ENCODE measurements around the gene SCARF2. TPM values are rescaled to one million over a fixed set of nuclear protein-coding genes. Genes with fewer than 3 reads are reported as not detected.

The SCARF2 gene
- total RNA-seq, 4 donors from 2014 or later = 1.1 to 6.9 (median 2.4) TPM

DNA sequence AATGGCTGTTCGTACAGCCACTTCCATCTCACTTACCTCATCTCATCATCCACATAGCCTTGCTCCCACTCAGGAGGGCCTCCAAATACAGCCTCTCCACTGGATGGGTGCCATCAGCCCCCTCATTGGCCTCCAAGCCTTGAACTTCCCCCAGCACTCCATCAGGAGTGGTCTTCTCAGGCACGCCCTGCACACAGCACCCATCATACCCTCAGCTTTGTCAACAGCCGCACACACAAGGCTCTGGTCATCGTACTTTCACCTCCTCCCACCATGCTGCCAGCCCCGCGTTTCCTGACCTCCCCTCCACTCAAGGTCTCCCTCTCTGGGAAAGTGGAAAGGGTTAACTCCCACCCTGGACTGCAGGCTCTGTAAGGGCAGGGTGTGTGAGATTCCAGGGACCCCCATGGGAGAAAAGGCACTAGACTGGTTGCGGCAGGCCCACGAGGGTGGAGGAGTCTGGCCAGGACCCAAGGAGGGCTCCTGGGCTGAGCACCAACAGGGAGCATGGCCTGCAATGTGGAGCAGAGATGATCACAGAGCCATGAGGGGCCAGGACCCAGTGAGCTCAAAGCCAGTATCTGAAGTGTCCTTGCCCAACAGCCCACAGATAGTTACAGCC is 21.0 kb upstream of the SCARF2 start:
- WGBS, 2 donors = 84 to 86% methylated on average over 5 to 6 of the region's 8 CpGs
- no peaks in the 10 kb centered on the region for H3K27me3 ChIP-seq
- intact Hi-C loops (cut with DNase I) = loop anchor here (5.0 kb wide), 1 partner anchor 36 kb away; no protein-coding TSS in a partner anchor
- H3K9me3 ChIP-seq = no peaks in the 10 kb centered on the region
- no peak overlapping the region for H3K27ac ChIP-seq
- H3K4me3 ChIP-seq = no peak overlapping the region
- DNase-seq = no peak
- peaks cover 0 to 37% (median 0%) of the 10 kb centered on the region in 3 donors for H3K36me3 ChIP-seq
- TF ChIP-seq, protein P1, sequence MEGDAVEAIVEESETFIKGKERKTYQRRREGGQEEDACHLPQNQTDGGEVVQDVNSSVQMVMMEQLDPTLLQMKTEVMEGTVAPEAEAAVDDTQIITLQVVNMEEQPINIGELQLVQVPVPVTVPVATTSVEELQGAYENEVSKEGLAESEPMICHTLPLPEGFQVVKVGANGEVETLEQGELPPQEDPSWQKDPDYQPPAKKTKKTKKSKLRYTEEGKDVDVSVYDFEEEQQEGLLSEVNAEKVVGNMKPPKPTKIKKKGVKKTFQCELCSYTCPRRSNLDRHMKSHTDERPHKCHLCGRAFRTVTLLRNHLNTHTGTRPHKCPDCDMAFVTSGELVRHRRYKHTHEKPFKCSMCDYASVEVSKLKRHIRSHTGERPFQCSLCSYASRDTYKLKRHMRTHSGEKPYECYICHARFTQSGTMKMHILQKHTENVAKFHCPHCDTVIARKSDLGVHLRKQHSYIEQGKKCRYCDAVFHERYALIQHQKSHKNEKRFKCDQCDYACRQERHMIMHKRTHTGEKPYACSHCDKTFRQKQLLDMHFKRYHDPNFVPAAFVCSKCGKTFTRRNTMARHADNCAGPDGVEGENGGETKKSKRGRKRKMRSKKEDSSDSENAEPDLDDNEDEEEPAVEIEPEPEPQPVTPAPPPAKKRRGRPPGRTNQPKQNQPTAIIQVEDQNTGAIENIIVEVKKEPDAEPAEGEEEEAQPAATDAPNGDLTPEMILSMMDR (IDR thresholded peaks at IDR 0.05) = no peak
- TF ChIP-seq POLR2A (IDR thresholded peaks at IDR 0.05) = no peak
- H3K4me1 ChIP-seq = peaks cover 0 to 16% (median 6%) of the 10 kb centered on the region in 3 donors

DNA sequence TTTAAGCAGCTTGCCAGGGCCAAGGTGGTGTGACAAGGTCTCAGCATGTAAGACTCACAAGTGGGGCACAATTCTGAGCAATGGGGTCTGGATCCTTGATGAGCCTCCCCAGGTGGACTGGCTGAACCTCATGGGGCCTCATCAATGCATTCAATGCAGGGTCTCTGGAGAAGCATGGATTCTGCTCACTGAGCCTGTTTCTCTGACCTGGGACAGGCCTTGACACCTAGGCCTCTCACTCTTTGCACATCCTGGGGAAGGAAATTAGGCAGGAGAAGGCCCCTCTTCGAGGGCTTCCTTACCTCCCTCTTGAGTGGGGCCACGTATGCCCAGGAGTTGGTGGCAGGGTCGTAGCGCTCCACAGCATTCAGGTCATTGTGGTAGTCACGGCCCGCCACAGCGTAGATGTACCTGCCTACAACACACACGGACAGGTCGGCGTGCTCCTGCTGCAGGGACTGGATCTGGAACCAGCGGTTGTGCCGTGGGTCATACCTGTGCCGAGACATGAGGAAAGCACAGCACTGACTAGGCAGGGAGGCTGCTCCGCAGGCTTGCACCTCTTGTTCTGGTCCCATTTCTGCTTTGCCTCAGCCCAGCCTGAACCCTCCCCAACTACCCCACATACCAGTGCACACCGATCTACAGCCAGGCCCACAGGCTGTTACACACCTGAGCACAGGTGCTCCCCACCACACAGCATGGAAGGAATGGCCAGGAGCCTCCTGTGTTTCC is 20.0 kb upstream of the SCARF2 start:
- TF ChIP-seq, protein P1 (IDR thresholded peaks at IDR 0.05) = no peak
- TF ChIP-seq POLR2A (IDR thresholded peaks at IDR 0.05) = no peak
- Histone ChIP-seq H3K36me3 (peaks cover 0 to 37% (median 0%) of the 10 kb centered on the region in 3 donors), H3K27me3 (no peaks in the 10 kb centered on the region), H3K9me3 (no peaks in the 10 kb centered on the region), H3K4me1 (peaks cover 0 to 9% (median 0%) of the 10 kb centered on the region in 3 donors), H3K27ac (no peak overlapping the region), H3K4me3 (no peak overlapping the region)
- DNase-seq = no peak
- WGBS, 2 donors = 96 to 98% methylated on average over 3 to 9 of the region's 15 CpGs
- intact Hi-C loops (cut with DNase I) = loop anchor here (5.0 kb wide), 1 partner anchor 35 kb away; no protein-coding TSS in a partner anchor

DNA sequence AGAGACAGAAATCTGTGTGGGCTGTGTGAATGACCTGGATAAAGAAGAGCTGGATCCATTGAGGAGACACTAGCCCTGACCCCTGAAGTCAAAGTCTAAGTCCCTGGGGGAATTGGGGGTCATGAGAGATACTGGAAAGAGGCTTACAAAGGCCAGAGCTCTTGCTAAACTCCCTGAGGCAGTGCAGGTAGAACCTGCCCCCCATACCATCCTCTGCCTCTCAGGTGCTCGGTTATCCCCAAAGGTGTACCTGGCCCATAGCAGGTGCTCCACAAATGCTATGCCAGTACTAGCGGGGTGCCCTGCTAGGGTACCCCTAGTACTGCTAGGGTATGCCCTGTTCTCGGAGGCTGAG is 19.1 kb upstream of the SCARF2 start:
- Histone ChIP-seq H3K9me3 (no peaks in the 10 kb centered on the region), H3K4me3 (no peak overlapping the region), H3K27ac (no peak overlapping the region), H3K36me3 (peaks cover 0 to 37% (median 0%) of the 10 kb centered on the region in 3 donors), H3K27me3 (no peaks in the 10 kb centered on the region), H3K4me1 (peaks cover 0 to 9% (median 0%) of the 10 kb centered on the region in 3 donors)
- WGBS, 2 donors = 89 to 92% methylated on average over 2 to 3 of the region's 3 CpGs
- DNase-seq = no peak
- intact Hi-C loops (cut with DNase I) = loop anchor here (5.0 kb wide), 1 partner anchor 34 kb away; no protein-coding TSS in a partner anchor
- TF ChIP-seq POLR2A (IDR thresholded peaks at IDR 0.05) = no peak
- TF ChIP-seq, protein P1 (IDR thresholded peaks at IDR 0.05) = no peak

DNA sequence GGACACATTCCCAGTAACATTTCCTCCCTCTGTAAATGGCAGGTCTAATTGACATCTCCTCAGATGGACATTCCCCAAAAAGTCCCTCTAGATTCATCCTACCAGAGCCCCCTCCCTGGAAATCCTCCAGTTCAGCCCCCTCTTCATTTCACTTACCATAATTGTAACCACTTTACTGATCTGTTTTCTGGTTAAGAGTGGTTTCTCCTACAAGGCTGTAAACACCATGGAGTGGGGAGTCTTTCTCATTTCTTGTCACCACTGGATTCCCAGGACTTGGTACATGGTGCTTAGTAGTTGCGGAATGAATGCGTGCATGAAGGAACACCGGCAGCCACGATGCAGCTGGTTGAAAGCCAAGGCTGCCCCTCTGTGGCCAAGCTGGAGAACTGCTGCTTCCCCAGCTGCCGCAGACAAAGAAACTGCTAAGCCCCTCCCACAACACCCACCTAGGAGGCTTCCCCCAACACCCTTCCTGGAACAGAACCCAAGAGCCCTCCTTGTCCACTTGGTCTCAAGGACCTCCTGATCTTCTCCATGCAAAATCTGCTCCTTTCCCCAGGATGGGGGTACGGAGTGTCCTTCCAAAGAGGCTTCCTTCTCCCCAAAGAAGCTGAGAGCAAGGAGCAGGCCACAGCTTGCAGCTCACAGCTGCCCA is 18.6 kb upstream of the SCARF2 start:
- Histone ChIP-seq H3K36me3 (peaks cover 0 to 37% (median 0%) of the 10 kb centered on the region in 3 donors), H3K9me3 (no peaks in the 10 kb centered on the region), H3K4me3 (no peak overlapping the region), H3K4me1 (peaks cover 0 to 9% (median 0%) of the 10 kb centered on the region in 3 donors), H3K27me3 (no peaks in the 10 kb centered on the region), H3K27ac (no peak overlapping the region)
- WGBS, 2 donors = 13% methylated on average over 6 of the region's 6 CpGs; no CpG with 5 or more reads in 1 of the 2 donors
- TF ChIP-seq, protein P1 (IDR thresholded peaks at IDR 0.05) = peak; percentile 80 to 93 (median 84)
- no peak for TF ChIP-seq POLR2A (IDR thresholded peaks at IDR 0.05)
- intact Hi-C loops (cut with DNase I) = loop anchor here (5.0 kb wide), 1 partner anchor 34 kb away; no protein-coding TSS in a partner anchor
- DNase-seq = no peak

Measured in esophagus squamous epithelium (tissue), 5 donors.